Measurements from ENCODE around the gene KIAA1217.

DNA sequence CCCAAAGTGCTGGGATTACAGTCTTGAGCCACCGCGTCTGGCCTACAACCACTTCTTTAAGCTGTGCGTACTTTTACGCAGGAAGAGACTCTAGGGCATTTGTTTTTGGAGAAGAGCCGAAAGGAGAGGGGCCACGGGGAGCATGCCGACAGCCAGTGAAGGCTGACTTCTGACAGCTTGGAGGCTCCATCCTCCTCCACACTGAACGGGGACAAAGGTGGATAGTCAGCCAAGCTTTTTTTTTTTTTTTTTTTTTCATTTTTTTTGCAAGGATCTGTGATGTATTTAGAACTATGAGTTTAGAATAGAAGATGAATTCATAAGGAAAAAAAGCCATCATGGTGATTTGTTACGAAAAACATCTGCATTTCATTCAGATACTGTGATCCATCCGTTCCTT is 293.1 kb downstream of the KIAA1217 start:
- TF ChIP-seq, protein P1, sequence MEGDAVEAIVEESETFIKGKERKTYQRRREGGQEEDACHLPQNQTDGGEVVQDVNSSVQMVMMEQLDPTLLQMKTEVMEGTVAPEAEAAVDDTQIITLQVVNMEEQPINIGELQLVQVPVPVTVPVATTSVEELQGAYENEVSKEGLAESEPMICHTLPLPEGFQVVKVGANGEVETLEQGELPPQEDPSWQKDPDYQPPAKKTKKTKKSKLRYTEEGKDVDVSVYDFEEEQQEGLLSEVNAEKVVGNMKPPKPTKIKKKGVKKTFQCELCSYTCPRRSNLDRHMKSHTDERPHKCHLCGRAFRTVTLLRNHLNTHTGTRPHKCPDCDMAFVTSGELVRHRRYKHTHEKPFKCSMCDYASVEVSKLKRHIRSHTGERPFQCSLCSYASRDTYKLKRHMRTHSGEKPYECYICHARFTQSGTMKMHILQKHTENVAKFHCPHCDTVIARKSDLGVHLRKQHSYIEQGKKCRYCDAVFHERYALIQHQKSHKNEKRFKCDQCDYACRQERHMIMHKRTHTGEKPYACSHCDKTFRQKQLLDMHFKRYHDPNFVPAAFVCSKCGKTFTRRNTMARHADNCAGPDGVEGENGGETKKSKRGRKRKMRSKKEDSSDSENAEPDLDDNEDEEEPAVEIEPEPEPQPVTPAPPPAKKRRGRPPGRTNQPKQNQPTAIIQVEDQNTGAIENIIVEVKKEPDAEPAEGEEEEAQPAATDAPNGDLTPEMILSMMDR (IDR thresholded peaks at IDR 0.05 in 2 of 3, conservative IDR thresholded peaks at IDR 0.05 in 1 of 3; ENCODE audit: borderline replicate concordance in 1 of 3, insufficient read depth in 1 of 3, low read depth in 2 of 3, low read length in 2 of 3), result no peak
- no peak for TF ChIP-seq EZH2 (IDR thresholded peaks at IDR 0.05)
- no peak for TF ChIP-seq POLR2AphosphoS5 (IDR thresholded peaks at IDR 0.05; ENCODE audit: low read depth, low read length)
- TF ChIP-seq ZNF274 (IDR thresholded peaks at IDR 0.05; ENCODE audit: low read depth, low read length), result no peak
- TF ChIP-seq JUND (IDR thresholded peaks at IDR 0.05), result no peak
- TF ChIP-seq POLR2A (IDR thresholded peaks at IDR 0.05; ENCODE audit: borderline replicate concordance, extremely low read depth, insufficient read depth, insufficient read length), result no peak
- TF ChIP-seq EGR1 (IDR thresholded peaks at IDR 0.05; ENCODE audit: low read depth), result no peak
- TF ChIP-seq, protein P2, sequence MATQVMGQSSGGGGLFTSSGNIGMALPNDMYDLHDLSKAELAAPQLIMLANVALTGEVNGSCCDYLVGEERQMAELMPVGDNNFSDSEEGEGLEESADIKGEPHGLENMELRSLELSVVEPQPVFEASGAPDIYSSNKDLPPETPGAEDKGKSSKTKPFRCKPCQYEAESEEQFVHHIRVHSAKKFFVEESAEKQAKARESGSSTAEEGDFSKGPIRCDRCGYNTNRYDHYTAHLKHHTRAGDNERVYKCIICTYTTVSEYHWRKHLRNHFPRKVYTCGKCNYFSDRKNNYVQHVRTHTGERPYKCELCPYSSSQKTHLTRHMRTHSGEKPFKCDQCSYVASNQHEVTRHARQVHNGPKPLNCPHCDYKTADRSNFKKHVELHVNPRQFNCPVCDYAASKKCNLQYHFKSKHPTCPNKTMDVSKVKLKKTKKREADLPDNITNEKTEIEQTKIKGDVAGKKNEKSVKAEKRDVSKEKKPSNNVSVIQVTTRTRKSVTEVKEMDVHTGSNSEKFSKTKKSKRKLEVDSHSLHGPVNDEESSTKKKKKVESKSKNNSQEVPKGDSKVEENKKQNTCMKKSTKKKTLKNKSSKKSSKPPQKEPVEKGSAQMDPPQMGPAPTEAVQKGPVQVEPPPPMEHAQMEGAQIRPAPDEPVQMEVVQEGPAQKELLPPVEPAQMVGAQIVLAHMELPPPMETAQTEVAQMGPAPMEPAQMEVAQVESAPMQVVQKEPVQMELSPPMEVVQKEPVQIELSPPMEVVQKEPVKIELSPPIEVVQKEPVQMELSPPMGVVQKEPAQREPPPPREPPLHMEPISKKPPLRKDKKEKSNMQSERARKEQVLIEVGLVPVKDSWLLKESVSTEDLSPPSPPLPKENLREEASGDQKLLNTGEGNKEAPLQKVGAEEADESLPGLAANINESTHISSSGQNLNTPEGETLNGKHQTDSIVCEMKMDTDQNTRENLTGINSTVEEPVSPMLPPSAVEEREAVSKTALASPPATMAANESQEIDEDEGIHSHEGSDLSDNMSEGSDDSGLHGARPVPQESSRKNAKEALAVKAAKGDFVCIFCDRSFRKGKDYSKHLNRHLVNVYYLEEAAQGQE (IDR thresholded peaks at IDR 0.05; ENCODE audit: low read depth), result no peak
- TF ChIP-seq, protein P3, sequence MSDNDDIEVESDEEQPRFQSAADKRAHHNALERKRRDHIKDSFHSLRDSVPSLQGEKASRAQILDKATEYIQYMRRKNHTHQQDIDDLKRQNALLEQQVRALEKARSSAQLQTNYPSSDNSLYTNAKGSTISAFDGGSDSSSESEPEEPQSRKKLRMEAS (IDR thresholded peaks at IDR 0.05), result no peak
- no peak for TF ChIP-seq YY1 (IDR thresholded peaks at IDR 0.05; ENCODE audit: extremely low read depth, insufficient replicate concordance, low read depth, low read length)
